IMR-90 (cell line): Measurements from ENCODE around the gene VILL. TPM values are rescaled to one million over a fixed set of nuclear protein-coding genes. Genes with fewer than 3 reads are reported as not detected.

Experiments
- ATAC-seq: fragments of 200-7000 bp; cut with Tn5 transposase; 2 replicates; pipeline ENCODE4 v1.9.1; 2020; ENCODE audit warnings: low read depth, mild to moderate bottlenecking, moderate library complexity
- BruUV-seq: library from RNA; stranded (reverse); fragments of 400-500 nt; replicated peaks from 2 replicates; lab custom pipeline; 2021; lab: Mats Ljungman, UMichigan
- CTCF ChIA-PET: fragments of 300-600 bp; formaldehyde crosslinking; extraction: SDS; loops from one replicate; lab custom pipeline; 2021; ENCODE audit warnings: antibody characterized with exemption; lab: Yijun Ruan, JAX
- POLR2A ChIA-PET: fragments of 300-600 bp; sonication (Branson Sonifier 250); formaldehyde crosslinking; loops from one replicate; lab custom pipeline; 2022; ENCODE audit warnings: antibody characterized with exemption; ENCODE audit not compliant: unreplicated experiment; lab: Charles Lee
- DNase-seq: peaks from one replicate; pipeline ENCODE4 v3.0.0; 2013
- H2AFZ ChIP-seq: replicated peaks from 2 replicates; pipeline ENCODE3; 2013; ENCODE audit warnings: low read length, mild to moderate bottlenecking; ENCODE audit not compliant: poor library complexity
- H2AK5ac ChIP-seq: 2 replicates; pipeline ENCODE4 v1.6.1; 2013; ENCODE audit warnings: low read depth, low read length, inconsistent platforms
- H2AK9ac ChIP-seq: replicated peaks from 2 replicates; pipeline ENCODE3; 2013; ENCODE audit warnings: mild to moderate bottlenecking, low read depth, low read length, moderate library complexity; ENCODE audit not compliant: poor library complexity
- H2BK120ac ChIP-seq: 2 replicates; pipeline ENCODE4 v1.6.1; 2013; ENCODE audit warnings: low read depth, low read length, inconsistent platforms
- H2BK15ac ChIP-seq: 3 replicates; pipeline ENCODE4 v1.6.1; 2013; ENCODE audit warnings: low read depth, low read length, inconsistent platforms
- H2BK20ac ChIP-seq: 2 replicates; pipeline ENCODE4 v1.6.1; 2013; ENCODE audit warnings: low read depth, mild to moderate bottlenecking, inconsistent platforms, low read length, moderate library complexity
- H2BK5ac ChIP-seq: 2 replicates; pipeline ENCODE4 v1.6.1; 2013; ENCODE audit warnings: mild to moderate bottlenecking, low read depth, low read length, inconsistent platforms; ENCODE audit not compliant: poor library complexity, severe bottlenecking
- H3K14ac ChIP-seq: replicated peaks from 2 replicates; pipeline ENCODE4 v1.6.1; 2013; ENCODE audit warnings: low read depth, low read length, inconsistent platforms
- H3K18ac ChIP-seq: 2 replicates; pipeline ENCODE4 v1.6.1; 2013; ENCODE audit warnings: low read depth, low read length, control low read depth
- H3K23ac ChIP-seq: 2 replicates; pipeline ENCODE4 v1.6.1; 2013; ENCODE audit warnings: low read depth, low read length, inconsistent platforms
- H3K27ac ChIP-seq: 2 replicates; pipeline ENCODE4 v1.5.1; 2013; ENCODE audit warnings: mild to moderate bottlenecking, control low read depth, low read length; ENCODE audit not compliant: insufficient read depth
- H3K27me3 ChIP-seq: 2 replicates; pipeline ENCODE4 v1.6.1; 2013; ENCODE audit warnings: low read length; ENCODE audit not compliant: control insufficient read depth, insufficient read depth
- H3K36me3 ChIP-seq: 2 replicates; pipeline ENCODE4 v1.6.1; 2013; ENCODE audit warnings: low read length, mixed read lengths; ENCODE audit not compliant: control insufficient read depth, insufficient read depth
- H3K4ac ChIP-seq: 2 replicates; pipeline ENCODE4 v1.6.1; 2013; ENCODE audit warnings: low read depth, low read length, inconsistent platforms
- H3K4me1 ChIP-seq: 2 replicates; pipeline ENCODE4 v1.6.1; 2013; ENCODE audit warnings: low read length, mixed read lengths; ENCODE audit not compliant: control insufficient read depth, insufficient read depth
- H3K4me2 ChIP-seq: 2 replicates; pipeline ENCODE4 v1.6.1; 2013; ENCODE audit warnings: low read depth, mild to moderate bottlenecking, control low read depth, low read length, moderate library complexity
- H3K4me3 ChIP-seq: 2 replicates; pipeline ENCODE4 v1.5.1; 2013; ENCODE audit warnings: low read depth, mild to moderate bottlenecking, control low read depth, low read length, moderate library complexity; ENCODE audit not compliant: insufficient read depth
- H3K56ac ChIP-seq: 2 replicates; pipeline ENCODE4 v1.6.1; 2013; ENCODE audit warnings: low read length, inconsistent platforms; ENCODE audit not compliant: insufficient read depth; ENCODE audit errors: extremely low read depth
- H3K79me1 ChIP-seq, 2 experiments: 2 replicates each; pipeline ENCODE4 v1.6.1; 2013; ENCODE audit warnings: low read length in 2 of 2, inconsistent platforms in 1 of 2, low read depth in 1 of 2
- H3K9ac ChIP-seq: 2 replicates; pipeline ENCODE4 v1.6.1; 2013; ENCODE audit warnings: low read depth, low read length, control low read depth
- H3K9me1 ChIP-seq: 2 replicates; pipeline ENCODE4 v1.6.1; 2013; ENCODE audit warnings: low read length, inconsistent platforms; ENCODE audit not compliant: insufficient read depth
- H3K9me3 ChIP-seq: 2 replicates; pipeline ENCODE4 v1.6.1; 2013; ENCODE audit warnings: low read length; ENCODE audit not compliant: control insufficient read depth, insufficient read depth
- H4K20me1 ChIP-seq: 2 replicates; pipeline ENCODE4 v1.6.1; 2013; ENCODE audit warnings: low read length, inconsistent platforms; ENCODE audit not compliant: insufficient read depth
- H4K5ac ChIP-seq: 2 replicates; pipeline ENCODE4 v1.6.1; 2013; ENCODE audit warnings: mild to moderate bottlenecking, low read depth, low read length, control low read depth
- H4K8ac ChIP-seq, 2 experiments: 2 replicates each; pipeline ENCODE4 v1.6.1; 2013; ENCODE audit warnings: low read depth in 2 of 2, low read length in 2 of 2, control low read depth in 1 of 2, inconsistent platforms in 1 of 2
- H4K91ac ChIP-seq: 2 replicates; pipeline ENCODE4 v1.6.1; 2013; ENCODE audit warnings: low read depth, low read length, inconsistent platforms; ENCODE audit not compliant: insufficient read depth
- CEBPB ChIP-seq: IDR thresholded peaks from 2 replicates; pipeline ENCODE4 v1.6.1; 2012; ENCODE audit warnings: low read depth, low read length, improper control_type of control experiment
- CTCF ChIP-seq: conservative IDR thresholded peaks from 2 replicates; pipeline ENCODE4 v1.5.1; 2012; ENCODE audit warnings: mild to moderate bottlenecking, low read depth, low read length, improper control_type of control experiment
- ELK1 ChIP-seq: fragments of 150-350 bp; IDR thresholded peaks from 2 replicates; pipeline ENCODE4 v1.6.1; 2016; ENCODE audit warnings: low read depth, mild to moderate bottlenecking, low read length, moderate library complexity, borderline replicate concordance
- FOS ChIP-seq: fragments of 150-350 bp; IDR thresholded peaks from 2 replicates; pipeline ENCODE4 v1.6.1; 2016; ENCODE audit warnings: low read depth, low read length
- MAFK ChIP-seq: IDR thresholded peaks from 2 replicates; pipeline ENCODE4 v1.6.1; 2012; ENCODE audit warnings: low read depth, low read length, improper control_type of control experiment
- MAZ ChIP-seq: IDR thresholded peaks from 2 replicates; pipeline ENCODE4 v1.6.1; 2012; ENCODE audit warnings: low read depth, mild to moderate bottlenecking, low read length, improper control_type of control experiment, moderate library complexity, borderline replicate concordance
- MXI1 ChIP-seq: IDR thresholded peaks from 2 replicates; pipeline ENCODE4 v1.6.1; 2012; ENCODE audit warnings: low read depth, mild to moderate bottlenecking, low read length, moderate library complexity, borderline replicate concordance
- POLR2A ChIP-seq: IDR thresholded peaks from 2 replicates; pipeline ENCODE4 v1.6.1; 2012; ENCODE audit warnings: mild to moderate bottlenecking, low read depth, low read length
- RAD21 ChIP-seq: IDR thresholded peaks from 2 replicates; pipeline ENCODE4 v1.6.1; 2012; ENCODE audit warnings: low read length, improper control_type of control experiment
- RCOR1 ChIP-seq: IDR thresholded peaks from 2 replicates; pipeline ENCODE4 v1.6.1; 2012; ENCODE audit warnings: mild to moderate bottlenecking, low read length, improper control_type of control experiment; ENCODE audit not compliant: insufficient replicate concordance
- SMC3 ChIP-seq: fragments of 150-350 bp; IDR thresholded peaks from 2 replicates; pipeline ENCODE4 v1.6.1; 2016; ENCODE audit warnings: low read depth, mild to moderate bottlenecking, antibody characterized with exemption, low read length, moderate library complexity
- USF2 ChIP-seq: fragments of 150-350 bp; IDR thresholded peaks from 2 replicates; pipeline ENCODE4 v1.6.1; 2017; ENCODE audit warnings: mild to moderate bottlenecking, antibody characterized with exemption, low read length, low read depth
- WGBS, 2 experiments: methylation state at CpG; one replicate each; pipeline versions ENCODE4 v1.1.5 to v1.1.7; 2013; ENCODE audit warnings: missing lambda C conversion rate in 2 of 2; ENCODE audit not compliant: insufficient read length in 1 of 2; ENCODE audit errors: extremely low coverage in 2 of 2; 5-methylcytosine and 5-hydroxymethylcytosine counted together
- dilution Hi-C: fragments of 300-500 bp; cut with HindIII; formaldehyde crosslinking; loops from one replicate; pipeline ENCODE4 v1.14.3; 2018; ENCODE audit warnings: low sequenced_read_pairs; ENCODE audit not compliant: unreplicated experiment
- in situ Hi-C: fragments of 300-500 bp; cut with MboI; formaldehyde crosslinking; loops from 3 replicates; pipeline ENCODE4 v1.14.3; 2019; ENCODE audit warnings: low sequenced_read_pairs, inconsistent platforms, mixed read lengths
- intact Hi-C: fragments of 100-400 bp; cut with micrococcal nuclease; formaldehyde crosslinking; loops from 2 replicates; pipeline ENCODE4 v1.10.0; 2022
- polyA plus RNA-seq, 3 experiments: library from polyadenylated mRNA; depleted of rRNA; stranded (reverse); fragments of >200 nt; gene quantifications; 2 replicates each; pipeline ENCODE4 v1.2.3, GENCODE V29; 2012; ENCODE audit warnings: low replicate concordance in 1 of 3
- total RNA-seq: library from RNA; depleted of rRNA; stranded (reverse); fragments of >200 nt; gene quantifications from 2 replicates; pipeline ENCODE4 v1.2.3, GENCODE V29; 2012

The VILL gene
- total and polyA plus RNA-seq, 2 of the 4 experiments (the other 2 are of a cell fraction), result 2.3 to 4.7 TPM

GRCh38 chr3:37997791-37998370, 7.3 kb downstream of the VILL start:
- Histone ChIP-seq H2AK9ac (peak overlapping the region; percentile 97), H3K4me1 (peaks cover 12% of the 10 kb centered on the region), H3K4me2 (no peak overlapping the region), H3K56ac (no peak overlapping the region), H3K4ac (peak overlapping the region; percentile 97), H2BK5ac (no peak overlapping the region), H3K23ac (no peak overlapping the region), H3K9ac (no peak overlapping the region), H4K20me1 (no peaks in the 10 kb centered on the region), H2AFZ (no peak overlapping the region), H3K14ac (no peak overlapping the region), H3K9me1 (peaks cover 15% of the 10 kb centered on the region), H3K79me1 (peaks cover 3 to 19% of the 10 kb centered on the region in 2 experiments; a peak in 2 of 4 replicates), H4K5ac (no peak overlapping the region), H3K9me3 (no peaks in the 10 kb centered on the region), H3K36me3 (peaks cover 10% of the 10 kb centered on the region), H3K27me3 (no peaks in the 10 kb centered on the region), H2BK15ac (no peak overlapping the region), H2AK5ac (peak overlapping the region; percentile 68), H3K4me3 (no peak overlapping the region), H4K8ac (peak overlapping the region in 1 of 2 experiments; percentile 99; a peak in 2 of 4 replicates), H3K18ac (no peak overlapping the region), H2BK120ac (no peak overlapping the region; the same call in 1 of the 2 replicates), H3K27ac (no peak overlapping the region), H4K91ac (no peak overlapping the region), H2BK20ac (no peak overlapping the region)
- intact Hi-C loops (no loop called here), in situ Hi-C loops (no loop called here), dilution Hi-C loops (no loop called here)
- ChIA-PET POLR2A (no interaction called here), CTCF (interaction anchor here (0.9 to 1.7 kb wide), 5 partner anchors 23 to 145 kb away, joined by 3 to 16 read pairs (median 5); no protein-coding TSS in a partner anchor)
- WGBS, 2 experiments, result 67% methylated on average over 1 of the region's 6 CpGs; no CpG with 5 or more reads in 1 of the 2 experiments
- DNase-seq (no peak), ATAC-seq (no peak)
- BruUV-seq, result no TSS peak
- TF ChIP-seq SMC3 (no peak), FOS (no peak), USF2 (no peak), RAD21 (no peak), CTCF (no peak), RCOR1 (no peak), POLR2A (no peak), MAZ (no peak), CEBPB (no peak), ELK1 (no peak), MAFK (no peak), MXI1 (no peak)
